ENCODE results near the gene BAIAP2L1. TPM values are rescaled to one million over a fixed set of nuclear protein-coding genes. Genes with fewer than 3 reads are reported as not detected.

The BAIAP2L1 gene
- total RNA-seq, 1 donor from 2014 or later: 6.5 TPM

- DNase-seq: no peak
Measured at GRCh38 chr7:98276241-98276761, 124.6 kb downstream of the BAIAP2L1 start.

DNA sequence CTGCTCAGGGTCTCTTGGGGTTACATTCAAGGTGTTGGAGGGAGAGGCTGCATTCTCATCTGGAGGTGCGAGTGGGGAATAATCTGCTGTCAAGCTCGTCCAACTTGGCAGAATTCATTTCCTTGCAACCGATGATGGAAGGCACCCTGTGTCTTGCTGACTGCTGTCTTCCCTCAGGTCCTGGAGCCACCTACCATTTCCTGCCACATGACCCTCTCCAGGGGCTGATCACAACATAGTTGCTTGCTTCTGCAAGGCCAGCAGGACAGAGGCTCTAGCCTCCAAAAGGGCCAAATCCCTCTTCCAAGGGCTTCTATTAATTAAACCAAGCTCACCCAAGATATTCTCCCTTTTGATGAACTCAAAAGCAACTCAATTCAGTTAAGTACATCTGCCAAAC, 133.6 kb downstream of the BAIAP2L1 start:
- no peak for DNase-seq

- DNase-seq: no peak
Measured at GRCh38 chr7:98266840-98267239, 134.1 kb downstream of the BAIAP2L1 start.

DNA sequence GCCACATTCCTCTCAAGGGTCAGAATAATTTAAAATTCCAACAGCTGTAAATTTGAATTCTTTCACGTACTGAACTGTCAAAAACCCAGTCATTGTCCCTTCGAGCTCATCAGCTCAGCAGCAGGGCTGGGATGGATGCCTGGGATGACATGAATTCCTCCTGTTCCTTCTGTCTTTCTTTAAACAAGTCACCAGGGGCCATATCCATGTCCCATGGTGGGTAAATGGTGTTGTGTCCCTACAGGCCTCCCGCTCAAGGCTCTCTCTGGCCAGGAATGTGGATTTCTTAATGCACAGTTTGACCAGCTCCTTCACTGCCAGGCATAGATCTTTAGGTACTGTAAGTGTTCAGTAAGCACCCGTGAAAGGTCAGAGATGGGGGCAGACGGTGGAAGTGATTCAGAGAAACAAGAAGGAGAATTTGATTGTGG, 135.0 kb downstream of the BAIAP2L1 start:
- no peak for DNase-seq

GRCh38 chr7:98257701-98258100, 143.2 kb downstream of the BAIAP2L1 start:
- DNase-seq: no peak

DNA sequence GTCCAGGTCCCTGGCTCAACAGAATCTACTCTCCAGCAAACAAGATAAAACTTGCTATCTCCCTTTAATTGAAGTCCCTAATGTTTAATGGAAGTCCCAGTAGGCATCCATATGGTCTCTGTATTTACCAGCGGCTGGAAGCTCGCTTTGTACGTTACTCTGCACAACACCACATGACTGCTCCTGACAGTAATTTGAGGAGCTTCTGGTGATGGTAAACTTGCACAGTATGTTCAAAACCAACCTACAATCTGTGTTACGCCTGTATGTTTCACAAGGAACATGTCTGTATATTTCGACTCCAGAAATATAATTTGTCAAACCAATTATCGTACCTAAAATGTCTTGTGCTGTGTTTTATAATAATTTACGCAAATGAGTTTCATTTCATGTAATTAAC, 144.5 kb downstream of the BAIAP2L1 start:
- no peak for DNase-seq

GRCh38 chr7:98254951-98255610, 145.8 kb downstream of the BAIAP2L1 start:
- no peak for DNase-seq

DNA sequence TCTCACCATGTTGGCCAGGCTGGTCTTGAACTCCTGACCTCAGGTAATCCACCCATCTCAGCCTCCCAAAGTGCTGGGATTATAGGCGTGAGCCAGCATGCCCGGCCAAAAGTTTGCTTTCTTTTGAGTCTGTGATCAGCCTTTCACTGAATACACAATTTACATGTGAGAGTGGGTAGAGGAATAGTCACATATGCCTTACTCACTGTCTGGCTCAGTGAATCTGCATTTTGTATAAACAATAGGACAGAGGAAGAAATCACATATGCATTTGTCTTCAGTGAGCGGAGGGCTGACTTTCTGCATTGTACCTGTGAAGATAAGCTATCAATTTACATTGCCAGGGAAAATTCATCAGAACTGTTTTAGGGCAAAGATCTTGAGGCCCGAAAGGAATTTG, 146.4 kb downstream of the BAIAP2L1 start:
- DNase-seq: no peak

DNA sequence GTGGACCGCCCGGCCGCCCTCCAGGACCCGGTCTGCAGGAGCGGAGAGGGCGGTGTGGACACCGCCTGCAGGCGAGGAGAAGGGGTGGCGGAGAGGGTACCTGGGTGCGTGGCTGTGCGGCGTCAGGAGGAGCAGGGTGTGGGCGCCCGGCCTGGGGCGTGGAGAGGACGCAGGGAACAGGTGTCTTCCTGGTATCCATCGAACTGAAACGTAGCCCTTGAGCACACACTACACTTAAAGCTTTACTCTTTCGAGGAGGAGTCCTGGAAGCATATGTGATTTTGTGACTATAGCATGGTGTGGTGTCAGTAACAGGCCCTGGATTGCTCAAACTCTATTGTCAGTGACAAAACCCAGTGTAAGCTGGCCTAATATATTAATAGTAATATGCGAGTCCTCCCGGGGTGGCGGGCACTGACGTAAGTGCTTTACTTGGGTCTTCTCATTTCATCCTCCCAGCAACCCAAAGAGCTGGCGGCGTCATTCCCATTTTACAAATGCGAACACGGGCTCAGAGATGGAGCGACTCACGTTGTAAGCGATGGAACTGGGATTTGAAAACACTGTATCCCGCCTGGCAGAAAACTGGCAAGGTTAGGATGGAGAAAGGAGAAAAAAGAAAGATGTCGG, 148.3 kb downstream of the BAIAP2L1 start:
- no peak for DNase-seq

GRCh38 chr7:98251601-98252424, 149.1 kb downstream of the BAIAP2L1 start, which contains the start of gene TECPR1:
TECPR1 (minus strand) TSS chr7:98252232; CDS start chr7:98246146, 6,086 bp downstream.
- DNase-seq: peak; percentile 95

GRCh38 chr7:98251231-98251600, 149.7 kb downstream of the BAIAP2L1 start:
- DNase-seq: no peak

DNA sequence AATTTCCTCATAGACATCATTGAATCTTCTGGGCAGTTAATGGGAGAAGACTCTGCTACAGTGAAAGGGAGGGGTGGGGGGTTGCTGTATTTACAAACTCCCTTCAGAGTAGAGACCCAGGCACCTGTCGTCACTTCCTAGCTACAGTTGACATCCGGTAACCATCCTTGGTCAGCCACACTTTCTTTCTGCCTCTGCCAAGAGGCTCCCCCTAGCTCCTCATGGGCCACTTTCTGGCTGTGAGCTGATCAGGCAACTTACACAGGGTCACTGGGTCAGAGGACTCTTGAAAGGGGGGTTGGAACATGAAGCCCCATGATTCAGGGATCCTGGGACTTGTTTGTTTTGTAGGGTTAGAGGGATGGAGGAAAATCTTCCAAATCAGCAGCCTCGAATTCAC, 150.1 kb downstream of the BAIAP2L1 start:
- peak; percentile 13 for DNase-seq

DNA sequence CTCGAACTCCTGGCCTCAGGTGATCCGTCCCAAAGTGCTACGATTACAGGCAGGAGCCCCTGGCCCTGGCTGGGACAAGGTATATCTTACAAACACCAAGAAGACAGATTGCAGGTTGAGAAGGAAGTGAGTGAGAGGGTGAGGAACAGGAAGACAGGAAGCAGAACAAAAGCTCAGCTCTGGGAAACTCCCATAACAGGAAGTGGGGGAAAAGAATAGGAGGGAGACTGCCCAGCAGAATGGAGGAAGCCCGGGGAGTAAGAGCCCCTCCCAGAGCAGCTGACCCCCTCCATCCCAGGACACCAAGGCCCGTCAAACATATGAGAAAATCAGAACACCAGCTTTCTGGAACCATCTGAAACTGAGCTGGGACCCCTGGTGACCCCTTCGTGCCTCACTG, 151.8 kb downstream of the BAIAP2L1 start:
- DNase-seq: no peak

GRCh38 chr7:98248156-98248555, 152.7 kb downstream of the BAIAP2L1 start:
- no peak for DNase-seq

- DNase-seq: no peak
Measured at GRCh38 chr7:98244871-98245270, 156.0 kb downstream of the BAIAP2L1 start.

DNA sequence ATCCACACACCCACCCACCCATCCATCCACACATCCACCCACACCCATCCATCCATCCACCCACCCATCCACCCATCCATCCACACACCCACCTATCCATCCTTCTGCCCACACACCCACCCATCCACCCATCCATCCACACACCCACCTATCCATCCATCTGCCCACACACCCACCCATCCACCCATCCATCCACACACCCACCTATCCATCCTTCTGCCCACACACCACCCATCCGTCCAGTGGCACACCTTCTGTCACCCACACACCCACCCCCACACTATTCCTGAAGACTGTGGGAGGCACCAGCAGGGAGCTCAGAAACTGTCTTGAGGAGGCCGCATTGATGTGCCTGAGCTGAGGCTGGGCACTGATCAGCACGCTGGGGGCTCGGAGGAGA, 158.0 kb downstream of the BAIAP2L1 start:
- DNase-seq: no peak

DNA sequence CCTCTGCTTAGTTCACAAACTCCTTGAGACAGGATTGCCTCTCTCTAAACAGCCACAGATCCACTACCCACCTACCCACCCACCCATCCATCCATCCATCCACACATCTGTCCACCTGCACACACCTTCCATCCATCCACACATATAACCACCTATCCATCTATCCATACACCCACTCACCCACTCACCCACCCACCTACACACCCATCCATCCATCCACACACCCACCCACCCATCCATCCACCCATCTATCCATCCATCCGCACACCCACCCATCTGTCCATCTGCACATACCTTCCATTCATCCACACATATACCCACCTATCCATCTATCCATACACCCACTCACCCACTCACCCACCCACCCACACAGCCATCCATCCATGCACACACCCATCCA, 158.5 kb downstream of the BAIAP2L1 start:
- DNase-seq: no peak

- DNase-seq: no peak
Measured at GRCh38 chr7:98241674-98242241, 159.1 kb downstream of the BAIAP2L1 start.

Measured in tongue (tissue), 2 donors.